ENCODE measurements around the gene XPR1. TPM values are rescaled to one million over a fixed set of nuclear protein-coding genes. Genes with fewer than 3 reads are reported as not detected.
"Not testable (repeated sequence)": the region's sequence is repeated elsewhere in the genome, so short reads cannot be mapped to it uniquely, and the experiment has no call there.

The XPR1 gene
- total RNA-seq, 3 donors from 2014 or later: 19.0 to 49.5 (median 35.7) TPM

GRCh38 chr1:180674603-180675530 is 43.0 kb downstream of the XPR1 start:
- no peak overlapping the region for H3K27ac ChIP-seq
- no peaks in the 10 kb centered on the region for H3K27me3 ChIP-seq
- peaks cover 5 to 18% of the 10 kb centered on the region in 2 donors for H3K9me3 ChIP-seq
- TF ChIP-seq POLR2AphosphoS5 (IDR thresholded peaks at IDR 0.05): no peak
- no peak for TF ChIP-seq CTCF (IDR thresholded peaks at IDR 0.05)
- TF ChIP-seq POLR2A (IDR thresholded peaks at IDR 0.05): no peak
- H3K4me3 ChIP-seq: no peak overlapping the region
- intact Hi-C loops (cut with DNase I; ENCODE audit: low total_unique reads): no loop called here
- no peaks in the 10 kb centered on the region for H3K4me1 ChIP-seq
- H3K36me3 ChIP-seq: no peaks in the 10 kb centered on the region
- DNase-seq (ENCODE audit: low spot score in 2 of 2): no peak

- H3K27ac ChIP-seq: no peak overlapping the region
- H3K36me3 ChIP-seq: no peaks in the 10 kb centered on the region
- no peaks in the 10 kb centered on the region for H3K4me1 ChIP-seq
- H3K4me3 ChIP-seq: no peak overlapping the region
- TF ChIP-seq POLR2A (IDR thresholded peaks at IDR 0.05) (no peak), CTCF (IDR thresholded peaks at IDR 0.05) (no peak), POLR2AphosphoS5 (IDR thresholded peaks at IDR 0.05) (no peak)
- intact Hi-C loops (cut with DNase I; ENCODE audit: low total_unique reads): no loop called here
- no peak for DNase-seq (ENCODE audit: low spot score in 2 of 2)
- H3K9me3 ChIP-seq: peaks cover 4 to 11% of the 10 kb centered on the region in 2 donors
- H3K27me3 ChIP-seq: no peaks in the 10 kb centered on the region
These were observed 43.8 kb downstream of the XPR1 start for GRCh38 chr1:180675586-180675985.

GRCh38 chr1:180680558-180681144 is 48.8 kb downstream of the XPR1 start:
- intact Hi-C loops (cut with DNase I; ENCODE audit: low total_unique reads): no loop called here
- no peaks in the 10 kb centered on the region for H3K9me3 ChIP-seq
- no peak overlapping the region for H3K27ac ChIP-seq
- H3K4me3 ChIP-seq: no peak overlapping the region
- no peaks in the 10 kb centered on the region for H3K27me3 ChIP-seq
- no peaks in the 10 kb centered on the region for H3K4me1 ChIP-seq
- H3K36me3 ChIP-seq: no peaks in the 10 kb centered on the region
- DNase-seq (ENCODE audit: low spot score in 2 of 2): no peak
- no peak for TF ChIP-seq CTCF (IDR thresholded peaks at IDR 0.05)
- no peak for TF ChIP-seq POLR2AphosphoS5 (IDR thresholded peaks at IDR 0.05)
- TF ChIP-seq POLR2A (IDR thresholded peaks at IDR 0.05): no peak

GRCh38 chr1:180683117-180683516 is 51.3 kb downstream of the XPR1 start:
- H3K9me3 ChIP-seq; intact Hi-C loops (cut with DNase I; ENCODE audit: low total_unique reads); H3K27ac ChIP-seq; H3K4me1 ChIP-seq; H3K36me3 ChIP-seq; H3K4me3 ChIP-seq; H3K27me3 ChIP-seq; DNase-seq (ENCODE audit: low spot score in 2 of 2): not testable (repeated sequence)

- TF ChIP-seq POLR2AphosphoS5 (IDR thresholded peaks at IDR 0.05): no peak
- TF ChIP-seq POLR2A (IDR thresholded peaks at IDR 0.05): no peak
- no peak for TF ChIP-seq CTCF (IDR thresholded peaks at IDR 0.05)
- H3K36me3 ChIP-seq: no peaks in the 10 kb centered on the region
- H3K4me3 ChIP-seq: no peak overlapping the region
- intact Hi-C loops (cut with DNase I; ENCODE audit: low total_unique reads): no loop called here
- peaks cover 0 to 3% of the 10 kb centered on the region in 2 donors for H3K9me3 ChIP-seq
- H3K27ac ChIP-seq: no peak overlapping the region
- H3K27me3 ChIP-seq: no peaks in the 10 kb centered on the region
- no peaks in the 10 kb centered on the region for H3K4me1 ChIP-seq
- no peak for DNase-seq (ENCODE audit: low spot score in 2 of 2)
These were observed 59.6 kb downstream of the XPR1 start for GRCh38 chr1:180691322-180691913.
